Measurements from ENCODE around the gene SCGB3A1.

SCGB3A1 gene, protein sequence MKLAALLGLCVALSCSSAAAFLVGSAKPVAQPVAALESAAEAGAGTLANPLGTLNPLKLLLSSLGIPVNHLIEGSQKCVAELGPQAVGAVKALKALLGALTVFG

DNA sequence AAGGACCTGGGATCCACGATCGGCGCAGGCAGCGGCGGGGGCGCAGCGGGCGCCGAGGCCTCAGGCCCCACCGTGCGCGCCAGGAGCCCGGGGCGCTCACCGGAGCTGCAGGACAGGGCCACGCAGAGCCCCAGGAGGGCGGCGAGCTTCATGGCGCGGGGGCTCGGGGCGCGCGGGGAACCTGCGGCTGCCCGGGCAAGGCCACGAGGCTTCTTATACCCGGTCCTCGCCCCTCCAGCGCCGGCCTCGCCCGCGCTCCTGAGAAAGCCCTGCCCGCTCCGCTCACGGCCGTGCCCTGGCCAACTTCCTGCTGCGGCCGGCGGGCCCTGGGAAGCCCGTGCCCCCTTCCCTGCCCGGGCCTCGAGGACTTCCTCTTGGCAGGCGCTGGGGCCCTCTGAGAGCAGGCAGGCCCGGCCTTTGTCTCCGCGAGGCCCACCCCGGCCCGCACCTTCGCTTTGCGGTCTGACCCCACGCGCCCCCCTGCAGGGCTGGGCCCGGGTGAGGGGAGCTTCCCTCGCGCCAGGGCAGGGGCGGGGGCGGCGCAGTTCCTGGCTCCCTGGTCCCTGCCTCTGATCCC lies at the start of gene SCGB3A1:
TSS of gene SCGB3A1 (minus strand) at position 189 of the 577 bp plus-strand sequence. CDS start at position 152, 37 bp downstream.
- no peaks in the 10 kb centered on the region for H3K9me3 ChIP-seq (ENCODE audit: control insufficient read depth, low read length)
- H3K4me1 ChIP-seq (ENCODE audit: control insufficient read depth, insufficient read depth, low read length) = peaks cover 3% of the 10 kb centered on the region
- H3K9ac ChIP-seq (ENCODE audit: low read length) = no peak within 1 kb of the TSS
- no peak within 1 kb of the TSS for H3K4me3 ChIP-seq (ENCODE audit: low read length)
- H3K27me3 ChIP-seq (ENCODE audit: control insufficient read depth, insufficient read depth, low read length) = peaks cover 56% of the 10 kb centered on the region
- H3K36me3 ChIP-seq (ENCODE audit: control insufficient read depth, insufficient read depth, low read length) = no peaks in the 10 kb centered on the region

DNA sequence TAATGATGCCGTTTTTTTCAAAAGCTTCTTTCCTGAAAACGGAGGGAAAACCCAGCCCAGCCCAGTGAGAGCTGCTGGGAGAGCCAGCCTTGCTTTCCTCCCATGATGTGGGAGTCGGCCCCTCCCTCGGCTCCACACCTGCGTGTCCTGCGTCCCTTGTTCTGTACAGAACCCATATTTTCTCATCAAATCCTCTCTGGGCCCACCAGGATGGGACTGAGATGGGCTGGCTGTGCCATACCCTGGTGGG lies 49.2 kb upstream of the SCGB3A1 start:
- H3K36me3 ChIP-seq (ENCODE audit: control insufficient read depth, insufficient read depth, low read length) = no peaks in the 10 kb centered on the region
- no peaks in the 10 kb centered on the region for H3K27me3 ChIP-seq (ENCODE audit: control insufficient read depth, insufficient read depth, low read length)
- H3K9ac ChIP-seq (ENCODE audit: low read length) = no peak overlapping the region
- no peak overlapping the region for H3K4me3 ChIP-seq (ENCODE audit: low read length)
- no peaks in the 10 kb centered on the region for H3K9me3 ChIP-seq (ENCODE audit: control insufficient read depth, low read length)
- no peaks in the 10 kb centered on the region for H3K4me1 ChIP-seq (ENCODE audit: control insufficient read depth, insufficient read depth, low read length)

DNA sequence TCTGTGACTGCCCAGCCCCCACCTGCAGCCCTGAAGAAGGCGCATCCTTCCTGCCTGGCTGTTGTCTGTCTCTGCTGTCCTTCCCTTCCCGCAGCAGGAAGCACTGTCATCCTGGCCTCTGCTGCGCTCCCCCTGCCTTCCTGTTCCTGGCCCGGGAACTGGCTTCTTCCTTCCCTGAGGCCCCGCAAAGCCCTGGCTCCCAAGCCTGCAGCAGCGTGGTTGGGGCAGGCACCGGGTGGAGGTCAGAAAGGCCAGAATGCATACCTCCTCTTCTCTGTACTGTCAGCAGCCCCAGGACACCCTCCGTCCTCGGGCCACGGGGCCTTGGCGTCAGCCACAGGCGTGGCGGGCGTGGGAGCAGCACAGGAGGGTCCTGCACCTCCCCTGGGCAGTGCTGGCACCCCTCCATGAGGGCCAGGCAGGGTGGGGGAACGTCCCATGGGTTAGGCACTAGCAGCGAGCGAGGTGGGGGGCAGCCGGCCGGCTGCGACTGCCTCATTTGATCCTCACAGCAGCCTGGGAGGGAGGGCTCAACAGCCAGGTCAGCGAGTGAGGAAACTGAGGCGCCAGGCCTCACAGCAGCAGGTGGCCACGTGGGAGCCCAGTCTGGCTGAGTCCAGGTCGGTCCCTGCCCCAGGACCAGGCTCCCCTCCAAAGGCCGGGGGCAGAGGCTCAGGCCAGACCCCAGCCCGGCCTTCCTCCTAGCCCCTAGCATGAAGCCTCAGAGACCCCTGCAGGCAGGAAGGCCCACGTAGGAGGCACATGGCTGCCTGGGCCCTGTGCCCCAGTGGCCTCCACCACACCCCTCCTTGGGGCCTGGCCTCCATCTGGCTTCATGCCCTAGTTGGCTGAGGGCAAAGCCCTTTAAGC lies 48.7 kb upstream of the SCGB3A1 start:
- no peaks in the 10 kb centered on the region for H3K27me3 ChIP-seq (ENCODE audit: control insufficient read depth, insufficient read depth, low read length)
- H3K4me1 ChIP-seq (ENCODE audit: control insufficient read depth, insufficient read depth, low read length) = no peaks in the 10 kb centered on the region
- H3K4me3 ChIP-seq (ENCODE audit: low read length) = no peak overlapping the region
- no peaks in the 10 kb centered on the region for H3K36me3 ChIP-seq (ENCODE audit: control insufficient read depth, insufficient read depth, low read length)
- H3K9me3 ChIP-seq (ENCODE audit: control insufficient read depth, low read length) = no peaks in the 10 kb centered on the region
- H3K9ac ChIP-seq (ENCODE audit: low read length) = no peak overlapping the region

DNA sequence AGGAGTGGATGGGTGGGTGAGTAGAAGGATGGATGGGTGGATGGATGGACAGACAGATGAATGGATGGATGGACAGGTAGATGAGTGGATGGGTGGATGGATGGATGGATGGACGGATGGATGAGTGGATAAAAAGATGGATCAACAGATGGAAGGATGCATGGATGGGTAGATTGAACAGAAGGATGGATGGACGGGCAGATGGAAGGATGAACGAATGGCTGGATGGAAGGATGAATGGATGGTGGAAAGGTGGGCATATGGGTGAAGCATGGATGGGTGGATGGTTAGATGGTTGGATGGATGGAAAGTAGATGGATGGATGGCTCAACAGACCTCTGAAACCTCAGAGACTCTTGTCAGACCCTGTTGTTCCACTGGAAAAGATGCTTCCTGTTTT lies 48.0 kb upstream of the SCGB3A1 start:
- no peak overlapping the region for H3K9ac ChIP-seq (ENCODE audit: low read length)
- H3K4me3 ChIP-seq (ENCODE audit: low read length) = no peak overlapping the region
- H3K9me3 ChIP-seq (ENCODE audit: control insufficient read depth, low read length) = no peaks in the 10 kb centered on the region
- no peaks in the 10 kb centered on the region for H3K27me3 ChIP-seq (ENCODE audit: control insufficient read depth, insufficient read depth, low read length)
- no peaks in the 10 kb centered on the region for H3K4me1 ChIP-seq (ENCODE audit: control insufficient read depth, insufficient read depth, low read length)
- no peaks in the 10 kb centered on the region for H3K36me3 ChIP-seq (ENCODE audit: control insufficient read depth, insufficient read depth, low read length)

DNA sequence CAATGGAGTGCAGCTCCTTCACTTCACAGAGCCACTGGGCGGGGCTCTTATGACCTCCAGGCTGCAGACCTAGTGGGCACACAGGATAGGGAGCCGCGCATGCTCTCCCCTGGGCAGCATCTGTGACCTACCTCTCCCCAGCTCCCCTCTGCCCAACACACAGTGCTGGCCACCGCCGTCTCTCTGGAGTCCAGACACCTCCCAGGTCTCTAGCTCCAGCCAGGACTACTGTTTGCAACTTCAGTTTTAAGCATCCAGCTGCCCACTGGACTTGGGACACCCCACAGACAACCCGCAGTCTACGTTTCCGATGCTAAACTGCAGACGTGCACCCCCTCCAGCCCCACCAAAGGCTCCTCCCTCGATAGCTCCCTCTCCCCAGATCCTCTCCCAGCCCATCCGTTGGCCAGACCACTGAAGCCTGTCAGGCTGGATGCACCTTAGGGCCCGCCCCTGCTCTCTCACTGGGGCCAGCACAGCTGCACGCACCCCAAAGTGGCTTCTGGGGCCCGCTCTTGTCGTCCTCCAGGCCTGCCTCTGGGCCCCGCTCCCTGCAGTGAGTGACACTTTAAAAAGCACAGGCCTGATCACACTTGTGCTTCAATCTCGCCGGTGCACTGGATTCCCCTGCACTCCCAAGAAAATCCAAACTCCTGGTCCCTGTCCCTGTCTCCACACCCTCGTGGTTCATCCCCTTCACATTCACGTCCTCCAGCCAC lies 46.8 kb upstream of the SCGB3A1 start:
- no peaks in the 10 kb centered on the region for H3K36me3 ChIP-seq (ENCODE audit: control insufficient read depth, insufficient read depth, low read length)
- no peaks in the 10 kb centered on the region for H3K4me1 ChIP-seq (ENCODE audit: control insufficient read depth, insufficient read depth, low read length)
- H3K9me3 ChIP-seq (ENCODE audit: control insufficient read depth, low read length) = no peaks in the 10 kb centered on the region
- no peak overlapping the region for H3K9ac ChIP-seq (ENCODE audit: low read length)
- H3K4me3 ChIP-seq (ENCODE audit: low read length) = no peak overlapping the region
- H3K27me3 ChIP-seq (ENCODE audit: control insufficient read depth, insufficient read depth, low read length) = no peaks in the 10 kb centered on the region

DNA sequence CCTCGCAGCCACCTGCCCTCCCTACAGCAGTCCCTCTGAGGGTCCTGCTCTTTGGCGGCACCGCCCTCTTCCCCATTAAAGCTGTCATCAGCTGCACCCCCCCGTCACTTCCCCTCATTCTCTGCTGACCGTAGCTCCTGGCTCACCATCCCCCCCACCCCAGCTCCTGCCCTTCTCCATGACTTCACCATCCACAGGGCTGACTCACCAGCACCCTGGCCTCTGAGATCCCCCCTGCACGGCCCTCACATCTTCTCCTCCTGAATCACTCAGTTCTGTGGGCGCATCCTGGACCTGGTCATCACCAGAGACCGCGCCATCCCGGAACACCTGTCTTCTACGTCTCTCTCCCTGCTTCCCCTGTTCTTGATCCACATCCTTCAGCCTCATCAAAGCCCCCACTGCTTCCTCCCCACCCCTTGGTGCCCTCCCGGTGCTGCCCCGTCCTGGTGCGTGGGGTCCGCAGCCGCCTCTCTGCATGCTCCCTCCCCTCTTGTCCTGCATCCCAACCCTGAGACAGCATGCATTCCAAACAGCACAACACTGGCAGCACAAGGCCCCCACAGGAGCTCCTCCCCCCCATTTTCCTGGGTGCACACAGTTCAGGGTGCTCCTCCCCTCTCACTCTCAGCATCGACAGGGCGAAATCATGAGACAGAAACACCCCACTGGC lies 45.2 kb upstream of the SCGB3A1 start:
- no peaks in the 10 kb centered on the region for H3K36me3 ChIP-seq (ENCODE audit: control insufficient read depth, insufficient read depth, low read length)
- no peaks in the 10 kb centered on the region for H3K27me3 ChIP-seq (ENCODE audit: control insufficient read depth, insufficient read depth, low read length)
- H3K4me3 ChIP-seq (ENCODE audit: low read length) = no peak overlapping the region
- H3K9me3 ChIP-seq (ENCODE audit: control insufficient read depth, low read length) = no peaks in the 10 kb centered on the region
- H3K4me1 ChIP-seq (ENCODE audit: control insufficient read depth, insufficient read depth, low read length) = no peaks in the 10 kb centered on the region
- H3K9ac ChIP-seq (ENCODE audit: low read length) = no peak overlapping the region

DNA sequence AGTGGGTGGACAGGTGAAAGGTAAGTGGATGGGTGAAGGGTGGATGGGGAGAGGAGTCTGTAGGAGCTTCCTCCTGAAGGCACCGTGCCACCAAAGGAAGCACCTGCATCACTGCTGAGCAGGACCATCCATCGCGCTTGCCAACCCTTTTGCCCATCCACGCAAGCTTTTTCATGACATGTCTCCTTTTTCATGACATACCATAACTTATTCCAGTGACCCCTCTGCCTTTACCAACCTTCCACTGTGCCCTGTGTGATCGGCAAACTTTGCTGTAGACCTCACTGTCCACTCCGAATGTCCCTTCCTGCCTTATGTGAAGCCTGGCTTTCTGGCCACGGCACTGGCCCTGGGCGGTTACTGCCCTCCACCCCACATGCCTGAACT lies 44.7 kb upstream of the SCGB3A1 start:
- no peak overlapping the region for H3K9ac ChIP-seq (ENCODE audit: low read length)
- H3K4me3 ChIP-seq (ENCODE audit: low read length) = no peak overlapping the region
- no peaks in the 10 kb centered on the region for H3K9me3 ChIP-seq (ENCODE audit: control insufficient read depth, low read length)
- H3K27me3 ChIP-seq (ENCODE audit: control insufficient read depth, insufficient read depth, low read length) = no peaks in the 10 kb centered on the region
- H3K36me3 ChIP-seq (ENCODE audit: control insufficient read depth, insufficient read depth, low read length) = no peaks in the 10 kb centered on the region
- no peaks in the 10 kb centered on the region for H3K4me1 ChIP-seq (ENCODE audit: control insufficient read depth, insufficient read depth, low read length)

DNA sequence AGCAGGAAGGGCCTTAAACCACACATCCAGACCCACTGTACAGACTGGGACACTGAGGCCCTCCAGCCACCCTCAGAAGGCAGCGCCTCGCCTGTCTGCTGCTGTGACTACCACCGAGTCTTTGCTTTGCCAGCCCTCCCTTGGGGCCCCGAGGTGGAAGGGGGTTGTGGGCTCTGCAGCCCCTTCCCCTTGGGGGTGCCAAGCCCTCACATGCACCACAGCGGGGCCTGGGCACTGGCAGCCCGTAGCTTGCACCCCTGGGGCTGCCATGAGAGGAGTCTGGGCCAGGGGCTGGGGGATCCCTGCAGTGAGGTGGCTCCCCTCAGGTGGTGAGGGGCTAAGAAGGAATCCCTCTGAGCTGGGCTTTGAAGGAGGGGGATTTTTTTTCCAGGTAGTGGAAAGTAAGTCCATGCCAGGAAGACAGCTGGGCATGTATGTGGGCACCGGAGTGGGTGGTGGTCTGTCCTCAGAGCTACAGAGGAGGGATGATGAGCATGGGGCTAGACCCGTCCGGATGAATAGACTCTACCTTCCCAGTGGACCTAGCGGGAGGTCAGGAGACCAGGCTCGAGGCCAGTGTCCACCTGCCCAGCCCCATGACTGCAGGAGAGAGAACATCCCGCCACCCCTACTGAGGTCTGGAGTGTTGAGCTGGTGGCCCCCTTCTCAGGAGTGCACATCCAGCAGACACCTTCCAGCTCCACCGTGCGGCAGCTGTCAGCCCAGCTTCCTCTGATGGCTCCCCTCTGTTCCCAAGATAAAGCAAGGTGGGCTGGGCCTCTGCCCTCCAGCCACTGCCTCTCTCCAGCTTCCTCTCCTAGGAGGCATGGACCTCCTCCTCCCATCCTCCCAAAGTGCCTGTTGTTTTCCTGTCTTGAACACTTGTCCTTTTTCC lies 42.2 kb upstream of the SCGB3A1 start:
- no peaks in the 10 kb centered on the region for H3K9me3 ChIP-seq (ENCODE audit: control insufficient read depth, low read length)
- H3K4me3 ChIP-seq (ENCODE audit: low read length) = no peak overlapping the region
- no peaks in the 10 kb centered on the region for H3K27me3 ChIP-seq (ENCODE audit: control insufficient read depth, insufficient read depth, low read length)
- H3K36me3 ChIP-seq (ENCODE audit: control insufficient read depth, insufficient read depth, low read length) = no peaks in the 10 kb centered on the region
- H3K4me1 ChIP-seq (ENCODE audit: control insufficient read depth, insufficient read depth, low read length) = no peaks in the 10 kb centered on the region
- no peak overlapping the region for H3K9ac ChIP-seq (ENCODE audit: low read length)

DNA sequence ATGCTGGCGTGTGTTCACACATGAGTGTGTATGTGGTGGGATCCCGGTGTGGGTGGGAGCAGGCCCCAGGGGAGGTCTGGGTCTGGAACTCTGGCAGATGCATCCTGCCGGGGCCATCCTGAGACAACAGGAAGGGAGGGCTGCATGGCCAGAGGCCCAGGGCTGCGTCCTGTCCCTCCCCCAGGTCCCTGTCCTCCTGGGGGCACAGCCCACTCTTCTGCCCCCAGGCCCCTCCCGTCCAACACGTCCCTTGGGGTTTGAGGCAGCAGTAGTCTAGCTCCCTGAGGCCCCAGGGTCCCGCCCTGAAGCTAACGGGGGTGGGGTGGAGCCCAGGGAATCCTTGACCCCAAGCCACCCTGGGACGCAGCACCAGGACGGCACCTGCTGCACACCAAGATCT lies 41.5 kb upstream of the SCGB3A1 start:
- H3K27me3 ChIP-seq (ENCODE audit: control insufficient read depth, insufficient read depth, low read length) = no peaks in the 10 kb centered on the region
- H3K9ac ChIP-seq (ENCODE audit: low read length) = no peak overlapping the region
- no peak overlapping the region for H3K4me3 ChIP-seq (ENCODE audit: low read length)
- no peaks in the 10 kb centered on the region for H3K4me1 ChIP-seq (ENCODE audit: control insufficient read depth, insufficient read depth, low read length)
- no peaks in the 10 kb centered on the region for H3K36me3 ChIP-seq (ENCODE audit: control insufficient read depth, insufficient read depth, low read length)
- no peaks in the 10 kb centered on the region for H3K9me3 ChIP-seq (ENCODE audit: control insufficient read depth, low read length)

DNA sequence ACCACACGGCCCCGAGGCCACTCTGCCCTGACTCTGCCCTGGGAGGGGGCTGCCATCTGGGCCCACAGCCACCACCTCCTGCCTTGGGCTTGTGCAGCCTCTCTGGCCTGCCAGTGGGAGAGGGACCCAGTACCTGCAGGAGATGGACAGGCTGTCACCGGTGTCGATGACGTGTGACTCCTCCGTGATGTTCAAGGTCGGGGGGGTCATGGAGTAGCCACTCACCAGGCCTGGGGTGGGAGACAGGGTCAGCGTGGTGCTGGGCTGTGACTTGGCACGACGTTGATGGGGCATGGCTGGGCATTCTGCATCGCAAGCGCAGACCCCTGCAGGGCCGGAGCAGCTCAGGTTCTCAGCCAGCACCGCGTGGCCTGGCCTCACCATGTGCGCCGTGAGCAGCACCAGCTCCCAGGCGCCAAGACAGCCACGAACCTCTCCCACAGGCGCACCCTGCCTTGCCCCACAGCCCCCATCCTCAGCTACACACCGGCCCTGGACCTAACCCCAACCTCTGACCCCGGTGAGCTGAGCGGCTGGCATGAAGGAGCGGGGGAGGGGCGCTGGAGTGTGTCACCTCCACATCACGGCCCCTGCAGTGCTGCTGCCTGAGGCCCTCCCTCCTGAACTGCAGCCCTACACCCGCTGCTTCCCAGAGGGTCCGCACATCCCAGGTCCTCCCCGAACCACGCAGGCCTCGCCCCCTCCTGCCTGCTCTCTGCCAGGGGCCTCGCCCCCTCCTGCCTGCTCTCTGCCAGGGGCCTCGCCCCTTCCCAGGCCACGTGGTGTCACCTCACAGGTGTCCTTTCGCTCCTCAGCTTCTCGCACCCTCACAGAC lies 40.5 kb upstream of the SCGB3A1 start:
- no peaks in the 10 kb centered on the region for H3K4me1 ChIP-seq (ENCODE audit: control insufficient read depth, insufficient read depth, low read length)
- no peaks in the 10 kb centered on the region for H3K27me3 ChIP-seq (ENCODE audit: control insufficient read depth, insufficient read depth, low read length)
- H3K9ac ChIP-seq (ENCODE audit: low read length) = no peak overlapping the region
- H3K9me3 ChIP-seq (ENCODE audit: control insufficient read depth, low read length) = no peaks in the 10 kb centered on the region
- H3K4me3 ChIP-seq (ENCODE audit: low read length) = no peak overlapping the region
- no peaks in the 10 kb centered on the region for H3K36me3 ChIP-seq (ENCODE audit: control insufficient read depth, insufficient read depth, low read length)

DNA sequence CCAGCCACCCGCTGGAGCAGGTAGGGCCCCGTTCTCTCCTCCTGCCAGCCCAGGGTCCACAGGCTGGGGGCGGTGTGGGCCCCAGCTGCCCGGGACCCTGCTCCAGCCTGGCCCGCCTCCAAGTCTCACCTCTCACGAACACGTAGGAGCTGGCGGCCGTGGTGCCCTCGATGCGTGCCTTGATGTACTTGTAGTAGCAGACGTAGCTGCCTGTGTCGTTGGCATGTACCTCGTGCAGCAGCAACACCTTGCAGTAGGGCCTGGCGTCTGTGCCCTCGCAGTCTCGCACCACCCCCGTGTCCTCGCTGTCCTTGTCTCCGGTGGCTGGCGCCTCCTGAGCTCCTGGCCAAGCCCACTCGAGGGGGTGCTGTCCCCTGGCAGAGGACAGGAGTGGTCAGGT lies 39.1 kb upstream of the SCGB3A1 start:
- H3K27me3 ChIP-seq (ENCODE audit: control insufficient read depth, insufficient read depth, low read length) = no peaks in the 10 kb centered on the region

More for the DNA sequence above, 39.1 kb upstream of the SCGB3A1 start:
- H3K4me1 ChIP-seq (ENCODE audit: control insufficient read depth, insufficient read depth, low read length) = no peaks in the 10 kb centered on the region
- H3K9ac ChIP-seq (ENCODE audit: low read length) = no peak overlapping the region
- no peaks in the 10 kb centered on the region for H3K9me3 ChIP-seq (ENCODE audit: control insufficient read depth, low read length)
- no peaks in the 10 kb centered on the region for H3K36me3 ChIP-seq (ENCODE audit: control insufficient read depth, insufficient read depth, low read length)
- no peak overlapping the region for H3K4me3 ChIP-seq (ENCODE audit: low read length)
